Activated CD4-positive, alpha-beta T cell treated with anti-CD3 and anti-CD28 coated beads, Interleukin-2, amount 50 U/mL, for 1 hour (primary cell): ENCODE data around the gene C10orf105.
A peak's percentile ranks its signal among the peaks of the same experiment; 100 is the strongest.

Experiments used
- DNase-seq: peaks from one replicate; pipeline ENCODE4 v3.0.0-alpha.2; 2020

C10orf105 gene

DNA sequence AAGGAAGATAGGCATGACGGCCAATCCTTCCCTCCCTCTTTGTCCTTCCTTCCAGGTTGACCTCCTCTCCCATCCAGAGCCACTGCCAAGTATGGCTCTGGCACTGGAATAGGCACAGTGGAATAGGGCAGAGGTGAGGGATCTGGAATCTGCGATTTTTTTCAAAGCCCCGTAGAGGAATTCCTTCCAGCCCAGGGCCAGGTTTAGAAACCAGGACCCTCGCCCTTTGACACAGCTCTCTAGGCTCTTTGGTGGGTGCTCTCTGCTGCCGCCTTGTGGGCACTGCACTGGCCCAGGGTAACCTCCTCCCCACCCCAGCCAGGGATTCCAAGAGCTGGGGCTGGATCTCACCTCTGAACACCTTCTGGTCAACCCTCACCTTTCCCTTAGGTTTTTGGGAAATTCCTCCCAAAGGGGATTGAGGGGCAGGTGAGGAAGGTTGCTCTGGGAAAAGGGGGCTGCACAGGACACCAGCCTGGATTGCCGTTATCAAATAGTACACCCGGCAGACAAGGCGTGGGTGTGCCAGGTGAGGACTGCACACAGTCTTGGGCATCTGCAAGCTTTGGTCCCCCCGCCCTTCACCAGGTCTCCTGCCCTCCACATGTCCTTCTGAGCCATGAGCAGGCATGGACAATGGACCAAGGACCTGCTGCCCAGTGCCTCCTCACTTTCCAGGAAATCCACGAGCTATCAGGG is 22.8 kb downstream of the C10orf105 start:
- peak; percentile 73 for DNase-seq

DNA sequence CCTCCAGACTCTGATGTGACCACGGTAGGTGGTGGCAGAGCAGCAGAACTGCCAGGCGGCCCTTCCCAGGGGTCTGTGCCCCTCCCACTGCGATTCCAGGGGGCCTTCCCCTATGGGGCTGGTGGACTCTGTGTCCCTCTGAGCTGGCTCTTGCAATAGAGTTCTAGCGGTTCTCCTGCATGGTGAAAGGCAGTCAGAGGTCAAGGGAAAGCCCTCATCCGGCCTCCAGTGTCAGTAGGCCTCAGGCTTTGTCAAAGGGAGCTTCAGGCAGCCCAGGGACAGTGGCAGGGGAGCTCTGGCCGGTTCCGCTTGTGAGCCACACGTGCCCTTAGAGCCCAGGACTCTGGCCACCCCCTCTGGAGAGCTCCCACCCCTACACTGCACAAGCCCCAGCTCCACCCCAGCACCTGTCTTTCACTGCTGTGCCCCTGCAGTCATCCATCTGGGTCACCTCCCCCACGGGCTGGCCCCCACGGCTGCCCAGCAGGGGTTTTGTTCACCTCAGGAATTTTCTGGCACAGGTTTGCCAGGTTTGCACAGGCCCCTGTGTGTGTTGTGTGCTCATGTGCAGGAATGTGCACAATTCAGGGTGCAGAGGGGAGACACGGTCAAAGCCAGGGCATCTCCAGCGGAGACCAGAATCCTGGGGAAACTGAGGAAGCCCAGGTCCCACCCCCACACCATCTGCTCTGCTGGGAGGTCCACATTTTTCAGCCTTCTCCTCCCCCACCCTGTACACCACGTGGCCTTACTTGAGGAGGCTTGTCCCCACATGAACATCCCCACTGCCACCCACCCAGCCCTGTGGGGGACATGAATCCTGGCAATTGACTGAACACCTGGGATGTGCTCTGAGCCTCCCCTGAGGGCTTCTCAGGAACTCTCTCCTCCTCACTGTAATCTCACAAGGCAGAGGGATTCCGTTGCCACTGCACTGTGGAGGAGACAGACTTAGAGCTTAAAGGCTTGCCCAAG is 23.8 kb downstream of the C10orf105 start:
- no peak for DNase-seq

GRCh38 chr10:71694567-71694968 is 25.0 kb downstream of the C10orf105 start:
- no peak for DNase-seq

- no peak for DNase-seq
Measured at GRCh38 chr10:71694039-71694501, 25.5 kb downstream of the C10orf105 start.

- DNase-seq, result no peak
Measured at GRCh38 chr10:71693377-71693776, 26.2 kb downstream of the C10orf105 start.

DNA sequence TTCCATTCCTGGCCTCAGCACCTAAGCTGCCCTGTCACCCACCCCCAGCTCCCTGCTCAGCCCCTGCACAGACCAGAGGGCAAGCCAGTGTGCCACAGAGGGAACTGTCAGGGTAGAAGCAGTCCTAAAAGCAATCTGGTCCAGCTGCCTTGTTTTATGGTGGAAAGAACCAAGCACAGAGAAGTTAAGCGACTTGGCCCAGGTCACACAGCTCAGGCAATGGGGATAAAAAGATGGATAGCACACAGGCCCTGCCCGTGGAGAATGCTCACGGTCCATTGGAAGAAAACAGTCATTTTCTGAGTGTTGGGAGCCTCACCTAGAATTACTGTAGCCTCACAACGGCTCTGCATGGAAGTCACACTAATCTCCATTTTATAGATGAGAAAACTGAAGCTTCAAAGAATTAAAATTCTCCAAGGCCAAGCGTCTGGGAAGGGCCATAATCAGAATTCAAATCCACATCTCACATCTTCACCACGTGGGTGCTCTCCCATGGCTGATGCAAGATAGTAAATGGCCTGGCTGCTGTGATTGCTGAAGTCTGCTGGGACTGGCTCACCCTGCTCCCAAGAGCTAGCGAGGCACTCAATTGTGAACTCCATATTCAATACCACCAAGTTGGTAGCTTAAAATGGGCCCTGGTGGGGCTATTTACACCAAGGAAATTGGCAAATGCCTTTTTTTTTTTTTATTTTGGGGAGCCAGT is 26.8 kb downstream of the C10orf105 start:
- DNase-seq, result no peak

- DNase-seq, result no peak
Measured at GRCh38 chr10:71691405-71691804, 28.2 kb downstream of the C10orf105 start.

DNA sequence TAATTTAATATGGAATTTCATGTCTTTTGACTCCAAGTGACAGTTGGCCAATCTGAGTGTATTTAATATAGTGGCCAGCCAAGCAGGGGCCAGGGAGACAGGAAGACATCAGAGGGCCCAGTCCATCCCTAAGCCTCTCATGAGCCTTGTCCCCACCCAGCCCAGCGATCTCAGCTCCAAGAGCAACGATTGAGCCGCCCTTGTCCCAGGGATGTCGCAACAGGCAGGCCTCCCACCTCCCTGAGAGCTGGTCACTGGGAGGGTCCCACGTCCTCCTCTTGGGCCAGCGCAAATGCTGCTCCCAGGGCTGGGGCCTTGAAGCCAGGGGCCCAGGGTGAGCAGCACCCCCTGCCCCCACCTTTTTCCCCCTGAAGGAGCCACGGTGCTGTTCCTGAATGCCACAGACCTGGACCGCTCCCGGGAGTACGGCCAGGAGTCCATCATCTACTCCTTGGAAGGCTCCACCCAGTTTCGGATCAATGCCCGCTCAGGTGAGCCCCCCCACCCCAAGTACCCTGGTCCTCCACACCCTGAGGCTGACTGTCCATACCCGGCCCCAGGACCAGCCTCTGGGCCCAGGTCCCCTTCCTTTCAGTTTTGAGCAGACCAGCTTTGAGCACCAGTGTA is 29.4 kb downstream of the C10orf105 start:
- no peak for DNase-seq

- no peak for DNase-seq
Measured at GRCh38 chr10:71688256-71688655, 31.3 kb downstream of the C10orf105 start.

DNA sequence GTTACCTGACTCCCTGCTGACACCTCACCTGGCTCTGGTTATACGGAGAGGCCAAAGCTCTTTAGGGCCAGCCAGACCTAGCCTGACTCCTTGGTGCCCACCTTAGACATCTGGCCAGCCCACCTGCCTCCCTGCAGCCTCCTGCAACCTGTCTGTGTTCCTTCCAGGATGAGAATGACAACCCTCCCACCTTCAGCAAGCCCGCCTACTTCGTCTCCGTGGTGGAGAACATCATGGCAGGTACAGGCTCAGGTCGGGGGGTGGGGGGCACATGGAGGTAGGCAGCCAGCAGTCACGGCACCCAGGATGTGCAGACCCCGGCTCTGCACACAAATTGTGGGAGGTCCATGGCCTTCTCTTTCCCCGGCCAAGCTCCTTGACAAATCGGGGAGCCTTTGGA is 32.1 kb downstream of the C10orf105 start:
- DNase-seq, result no peak

DNA sequence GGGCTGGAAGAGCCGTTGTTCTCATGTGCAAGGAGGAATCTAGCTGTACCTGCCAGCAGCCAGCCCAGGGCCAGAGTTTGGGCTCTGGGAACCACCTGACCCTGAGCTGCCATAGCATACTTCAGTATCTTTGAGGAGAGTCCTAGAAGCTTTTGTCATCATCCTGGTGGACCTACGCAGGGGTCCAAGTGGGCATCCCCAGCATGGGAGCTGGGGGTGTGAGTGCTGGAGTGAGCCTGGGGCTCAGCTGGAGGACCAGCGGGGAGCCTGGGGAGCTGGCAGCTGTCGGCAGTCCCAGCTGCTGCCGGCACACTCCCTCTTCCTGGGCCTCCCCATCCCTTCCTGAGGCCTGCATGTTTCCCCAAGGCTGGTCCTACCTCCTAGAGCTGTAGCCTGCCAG is 32.5 kb downstream of the C10orf105 start:
- DNase-seq, result no peak

- no peak for DNase-seq
Measured at GRCh38 chr10:71685554-71686232, 33.9 kb downstream of the C10orf105 start.

- no peak for DNase-seq
Measured at GRCh38 chr10:71684356-71685173, 35.0 kb downstream of the C10orf105 start.

DNA sequence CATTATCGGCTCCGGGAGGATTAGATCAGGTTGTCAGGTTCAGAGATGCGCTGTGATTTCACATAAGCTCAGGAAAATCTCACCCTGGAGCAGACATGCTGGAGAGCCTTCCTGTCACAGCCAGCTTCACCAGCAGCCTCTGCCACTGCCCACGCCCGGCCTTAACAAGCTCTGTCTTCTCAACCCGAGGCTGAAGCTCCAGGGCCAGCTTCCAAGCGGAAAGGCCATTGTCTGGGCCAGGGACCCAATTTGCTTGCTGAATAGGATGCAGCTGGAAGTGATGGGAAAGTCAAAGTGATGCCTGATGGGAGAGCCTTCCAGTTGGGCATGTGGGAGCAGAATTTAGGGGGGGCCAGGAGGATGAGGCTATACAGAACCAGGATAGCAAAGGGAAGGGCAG is 36.3 kb downstream of the C10orf105 start:
- no peak for DNase-seq

DNA sequence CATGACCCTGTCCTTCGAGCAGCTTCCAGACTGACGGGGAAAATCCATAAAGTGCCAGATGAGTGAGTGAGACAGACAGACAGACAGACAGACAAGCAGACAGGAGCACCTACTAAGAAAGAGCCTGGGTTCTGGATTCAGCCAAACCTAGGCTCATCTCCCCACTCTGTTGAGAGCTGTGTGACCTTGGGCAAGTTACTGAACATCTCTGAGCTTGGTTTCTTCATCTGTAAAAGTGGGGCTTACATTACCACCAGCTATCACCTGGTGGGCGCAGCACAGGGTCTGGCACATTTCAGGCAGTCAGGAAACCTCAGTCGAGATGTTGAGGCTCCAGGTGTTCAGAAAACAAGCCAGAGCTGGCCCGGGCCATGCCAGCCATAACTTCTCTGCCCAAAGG is 37.6 kb downstream of the C10orf105 start:
- DNase-seq, result no peak

- no peak for DNase-seq
Measured at GRCh38 chr10:71679425-71679824, 40.2 kb downstream of the C10orf105 start.

GRCh38 chr10:71678057-71678805 is 41.3 kb downstream of the C10orf105 start:
- DNase-seq, result no peak

- DNase-seq, result no peak
Measured at GRCh38 chr10:71677261-71677660, 42.3 kb downstream of the C10orf105 start.

DNA sequence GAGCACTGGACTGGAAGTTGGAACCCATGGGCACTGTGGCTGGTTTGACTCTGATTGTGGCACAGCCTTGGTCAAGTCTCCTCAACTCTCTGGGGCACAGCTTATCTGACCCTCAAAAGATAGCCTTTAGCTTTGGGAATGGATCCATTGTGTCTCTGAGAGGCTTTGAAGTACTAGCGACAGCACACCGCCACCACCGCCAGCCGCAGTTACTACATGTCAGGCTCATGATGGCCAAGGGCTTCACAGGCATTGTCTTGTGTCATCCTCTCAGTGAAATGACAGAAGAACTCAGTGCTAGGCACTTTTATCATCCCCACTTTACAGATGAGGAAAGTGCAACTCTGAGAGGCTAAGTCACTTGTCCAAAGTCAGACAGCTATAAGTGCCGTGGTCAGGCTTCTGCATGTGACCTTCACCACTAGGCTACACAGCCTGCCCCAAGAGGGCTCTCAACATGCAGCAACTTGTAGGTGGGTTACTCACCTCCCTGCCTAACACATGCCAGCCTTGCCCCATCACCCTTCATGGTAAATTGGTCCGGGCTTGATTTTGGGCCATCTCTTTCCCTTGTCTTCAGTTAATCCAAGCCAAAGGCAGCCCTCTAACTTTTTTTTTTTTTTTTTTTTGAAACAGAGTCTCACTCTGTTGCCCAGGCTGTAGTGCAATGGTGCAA is 44.1 kb downstream of the C10orf105 start:
- DNase-seq, result no peak
